ENCODE measurements around the gene PLEKHA1. TPM values are rescaled to one million over a fixed set of nuclear protein-coding genes. Genes with fewer than 3 reads are reported as not detected.

PLEKHA1 gene
- total and polyA plus RNA-seq, 2 of the 13 experiments (the other 11 are each of a cell fraction or from before 2014, with no cell fraction given), result 32.2 to 53.3 TPM

GRCh38 chr10:122331615-122332446, 42.7 kb upstream of the PLEKHA1 start (continued):
- TF ChIP-seq ZNF367 (CRISPR knock-in tag; IDR thresholded peaks at IDR 0.05; ENCODE audit: borderline replicate concordance) (no peak), NPAS2 (CRISPR knock-in tag; IDR thresholded peaks at IDR 0.05; ENCODE audit: borderline replicate concordance) (no peak), ZNF615 (CRISPR knock-in tag; IDR thresholded peaks at IDR 0.05; ENCODE audit: borderline replicate concordance) (no peak), ZNF34 (CRISPR knock-in tag; IDR thresholded peaks at IDR 0.05; ENCODE audit: borderline replicate concordance) (no peak), DNMT3B (CRISPR knock-in tag; conservative IDR thresholded peaks at IDR 0.05) (peak; percentile 57; the same call in 1 of the 2 replicates), PHB2 (IDR thresholded peaks at IDR 0.05; ENCODE audit: partially characterized antibody) (no peak), TBX3 (IDR thresholded peaks at IDR 0.05; ENCODE audit: borderline replicate concordance) (no peak), ZC3H13 (CRISPR knock-in tag; IDR thresholded peaks at IDR 0.05) (no peak), KDM3A (CRISPR knock-in tag; IDR thresholded peaks at IDR 0.05; ENCODE audit: low read depth) (no peak), JUNB (CRISPR knock-in tag; IDR thresholded peaks at IDR 0.05; ENCODE audit: borderline replicate concordance) (peak; percentile 78; the same call in 1 of the 2 replicates), ZBTB44 (CRISPR knock-in tag; IDR thresholded peaks at IDR 0.05) (no peak), AHDC1 (CRISPR knock-in tag; IDR thresholded peaks at IDR 0.05; ENCODE audit: borderline replicate concordance) (no peak), HOMEZ (CRISPR knock-in tag; IDR thresholded peaks at IDR 0.05; ENCODE audit: low read depth) (0 out of 2 replicates have a peak, but pooled peaks have one; percentile 38), SALL1 (CRISPR knock-in tag; IDR thresholded peaks at IDR 0.05) (peak; percentile 65), ZNF790 (CRISPR knock-in tag; IDR thresholded peaks at IDR 0.05; ENCODE audit: borderline replicate concordance) (no peak; the same call in 1 of the 2 replicates)
- TF ChIP-seq, protein P1, sequence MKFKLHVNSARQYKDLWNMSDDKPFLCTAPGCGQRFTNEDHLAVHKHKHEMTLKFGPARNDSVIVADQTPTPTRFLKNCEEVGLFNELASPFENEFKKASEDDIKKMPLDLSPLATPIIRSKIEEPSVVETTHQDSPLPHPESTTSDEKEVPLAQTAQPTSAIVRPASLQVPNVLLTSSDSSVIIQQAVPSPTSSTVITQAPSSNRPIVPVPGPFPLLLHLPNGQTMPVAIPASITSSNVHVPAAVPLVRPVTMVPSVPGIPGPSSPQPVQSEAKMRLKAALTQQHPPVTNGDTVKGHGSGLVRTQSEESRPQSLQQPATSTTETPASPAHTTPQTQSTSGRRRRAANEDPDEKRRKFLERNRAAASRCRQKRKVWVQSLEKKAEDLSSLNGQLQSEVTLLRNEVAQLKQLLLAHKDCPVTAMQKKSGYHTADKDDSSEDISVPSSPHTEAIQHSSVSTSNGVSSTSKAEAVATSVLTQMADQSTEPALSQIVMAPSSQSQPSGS (CRISPR knock-in tag; IDR thresholded peaks at IDR 0.05), result peak; percentile 62; the same call in 1 of the 2 replicates
